Embryonic facial prominence (tissue), 1 donor: ENCODE data around the gene TIMP2.
"Not testable (repeated sequence)": the region's sequence is repeated elsewhere in the genome, so short reads cannot be mapped to it uniquely, and the experiment has no call there.

Experiments used
- DNase-seq: peaks from one replicate; pipeline ENCODE4 v3.0.0-alpha.2; 2016; ENCODE audit errors: extremely low spot score

The TIMP2 gene

GRCh38 chr17:78933025-78933958 lies 8.1 kb upstream of the TIMP2 start:
- no peak for DNase-seq

GRCh38 chr17:78929908-78930775 lies 5.0 kb upstream of the TIMP2 start:
- DNase-seq, result no peak

GRCh38 chr17:78925662-78926555 lies 722 bp upstream of the TIMP2 start:
- peak; percentile 48 for DNase-seq

GRCh38 chr17:78924481-78925151 lies 571 bp downstream of the TIMP2 start:
- DNase-seq, result no peak

DNA sequence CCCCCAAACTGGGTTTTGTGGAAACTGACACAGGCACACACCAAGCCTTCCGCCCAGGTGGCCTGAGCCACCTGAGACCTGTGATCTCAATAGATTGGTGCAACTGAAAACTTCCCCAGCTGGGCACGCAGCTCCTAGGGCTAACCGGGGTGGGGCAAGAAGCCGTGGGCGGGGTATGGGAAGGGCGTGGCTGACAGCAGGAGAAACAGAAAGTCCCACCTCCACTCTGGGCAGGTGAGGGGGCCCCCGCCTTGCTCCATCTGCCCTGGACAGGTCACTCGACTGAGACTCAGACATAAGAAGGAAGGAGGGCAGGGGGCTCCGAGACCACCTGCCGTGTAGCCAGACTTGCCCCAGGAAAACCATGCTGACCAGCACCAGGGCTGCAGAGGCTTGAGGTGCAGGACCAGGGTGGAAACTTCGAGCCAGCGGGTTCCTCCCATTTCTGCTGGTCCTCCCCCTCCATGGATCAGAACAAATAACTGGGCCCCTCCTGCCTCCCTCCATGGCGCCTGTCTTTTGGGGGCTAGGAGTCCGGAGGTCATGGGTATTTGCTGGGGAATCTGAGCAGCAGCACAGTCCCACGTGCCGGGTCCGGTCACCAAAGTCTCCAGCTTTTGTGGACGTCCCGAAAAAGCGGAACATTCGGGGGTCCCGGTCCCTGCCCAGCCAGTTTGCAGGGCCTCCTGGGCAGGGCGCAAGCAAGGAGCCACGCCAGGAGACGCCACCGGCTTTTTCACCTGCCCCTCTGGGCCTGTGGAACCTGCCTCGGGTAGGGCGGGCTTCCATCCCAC lies 1.3 kb downstream of the TIMP2 start:
- DNase-seq, result no peak

GRCh38 chr17:78922816-78923498 lies 2.2 kb downstream of the TIMP2 start:
- DNase-seq, result no peak

DNA sequence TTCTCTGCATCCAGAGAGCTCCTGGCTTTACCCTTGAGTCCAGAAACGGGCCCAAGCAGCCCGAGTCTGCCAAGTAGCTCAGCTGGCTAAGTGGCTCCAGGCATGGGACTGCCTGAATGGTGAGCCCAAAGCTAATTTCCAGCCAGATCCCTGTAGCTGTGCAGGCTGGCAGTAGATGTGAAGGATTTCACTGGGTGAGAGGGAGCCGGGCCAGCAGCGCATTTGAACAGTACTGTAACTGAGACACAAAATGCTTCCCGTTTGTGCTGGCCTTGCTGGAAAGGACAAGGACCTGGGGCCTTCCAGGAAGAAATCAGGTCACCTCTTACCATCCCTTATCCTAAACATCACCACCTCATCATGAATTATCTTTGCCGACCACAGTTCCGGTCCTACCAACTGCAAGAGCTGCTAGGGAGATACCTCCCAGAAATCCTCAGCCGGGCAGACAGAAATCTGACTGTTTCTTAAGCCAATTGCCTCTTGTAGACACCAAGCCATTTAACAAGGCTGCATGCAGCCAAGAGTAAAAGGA lies 3.7 kb downstream of the TIMP2 start:
- no peak for DNase-seq

DNA sequence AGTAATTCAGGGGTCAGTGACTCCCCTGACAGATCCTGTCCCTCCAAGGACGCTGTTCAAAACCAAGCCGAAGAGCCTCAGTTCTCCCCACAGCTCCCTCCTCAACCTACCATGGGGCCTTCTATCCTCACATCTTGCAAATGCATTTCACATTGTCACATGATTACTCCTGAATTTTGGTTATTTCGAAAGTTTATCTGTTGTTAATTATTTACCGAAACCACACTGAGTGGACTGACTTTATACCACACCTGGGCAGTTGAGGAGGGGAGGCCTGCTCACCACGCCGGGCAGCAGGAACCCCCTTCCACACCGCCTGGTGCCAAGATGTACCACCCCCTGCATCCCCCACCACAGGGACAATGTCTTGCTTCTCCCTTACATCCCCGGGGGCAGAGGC lies 4.7 kb downstream of the TIMP2 start:
- DNase-seq, result no peak

DNA sequence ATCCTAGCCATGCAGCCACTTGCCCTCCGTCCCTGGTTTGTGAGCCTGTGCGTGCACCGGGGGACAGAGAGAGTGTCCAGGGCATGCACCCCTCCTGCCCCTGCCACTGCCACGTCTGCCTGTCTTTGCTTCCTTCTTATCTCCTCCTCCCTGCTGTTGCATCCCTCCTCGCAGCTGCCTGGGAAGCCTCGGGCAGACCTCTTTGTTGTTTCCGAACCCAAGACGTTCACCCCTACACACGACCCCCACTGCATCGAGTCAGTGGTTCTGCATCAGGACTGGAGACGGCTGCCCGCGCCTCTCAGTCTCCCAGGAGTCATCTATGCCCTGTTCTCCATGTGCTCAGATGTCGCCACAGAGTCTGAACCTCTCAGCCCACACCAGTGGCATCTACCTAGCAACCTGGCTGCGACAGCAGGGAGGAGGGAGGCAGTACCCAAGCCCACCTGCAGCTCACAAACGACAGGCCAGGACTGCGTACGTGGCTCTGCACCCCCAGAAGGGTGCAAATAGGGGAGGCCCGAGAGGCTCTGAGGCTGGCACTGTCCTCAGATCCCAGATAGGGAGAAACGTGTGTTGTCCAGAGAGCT lies 5.2 kb downstream of the TIMP2 start:
- no peak for DNase-seq

DNA sequence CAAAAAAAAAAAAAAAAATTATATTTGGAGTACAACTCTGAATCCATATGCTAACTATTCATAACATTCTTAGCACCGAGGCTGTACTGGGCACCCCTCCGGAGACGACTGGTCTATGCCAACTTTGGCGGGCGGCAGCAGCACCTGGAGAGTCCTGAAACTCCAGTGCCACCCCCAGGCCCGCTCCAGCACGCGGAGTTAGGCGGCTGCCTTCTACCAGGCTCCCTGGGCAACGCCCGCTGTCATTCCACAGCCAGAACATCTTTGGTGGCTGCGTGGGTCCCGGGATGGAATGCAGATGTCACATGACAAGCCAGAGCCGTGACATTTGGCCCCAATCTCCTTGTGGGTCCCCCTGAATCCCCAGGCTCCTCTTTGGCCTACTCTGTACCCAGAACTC lies 6.2 kb downstream of the TIMP2 start:
- DNase-seq, result no peak

DNA sequence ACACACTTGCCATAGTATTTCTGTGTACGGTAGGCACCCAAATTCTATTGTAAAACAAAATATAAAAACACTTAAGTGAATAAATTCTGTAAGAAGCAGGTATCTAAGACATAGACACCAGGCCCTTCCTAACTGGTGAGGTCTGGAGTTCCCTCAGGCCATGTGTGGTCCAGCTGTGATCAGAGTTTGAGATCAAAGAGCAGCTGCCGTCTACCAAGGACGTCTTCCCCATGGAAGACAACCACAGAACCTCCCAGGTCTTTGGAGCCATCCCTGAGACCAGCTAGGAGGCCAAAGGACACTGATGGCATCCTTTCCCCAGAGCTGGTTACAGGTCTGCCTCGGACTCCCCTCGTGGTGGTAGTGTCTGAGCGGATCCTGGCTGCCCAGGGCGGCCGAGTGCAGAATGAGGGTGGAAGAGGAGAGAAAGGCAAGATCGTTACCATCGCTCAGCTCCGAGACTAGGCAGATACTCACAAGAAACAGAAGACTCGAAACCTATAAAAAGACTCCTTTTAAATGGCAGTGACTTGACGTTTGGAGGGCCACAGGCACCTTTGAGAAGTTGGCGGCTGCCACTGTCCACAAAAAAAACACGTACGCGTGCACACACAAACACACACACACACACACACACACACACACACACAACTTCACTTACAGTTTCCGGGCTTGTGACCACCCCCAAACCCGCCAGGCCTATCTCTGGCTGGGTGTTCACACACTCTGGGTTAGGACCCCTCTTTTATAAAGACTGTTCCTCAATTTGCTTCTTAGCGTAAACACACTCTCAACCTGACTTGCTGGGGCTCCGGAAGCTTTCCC lies 7.5 kb downstream of the TIMP2 start:
- no peak for DNase-seq

DNA sequence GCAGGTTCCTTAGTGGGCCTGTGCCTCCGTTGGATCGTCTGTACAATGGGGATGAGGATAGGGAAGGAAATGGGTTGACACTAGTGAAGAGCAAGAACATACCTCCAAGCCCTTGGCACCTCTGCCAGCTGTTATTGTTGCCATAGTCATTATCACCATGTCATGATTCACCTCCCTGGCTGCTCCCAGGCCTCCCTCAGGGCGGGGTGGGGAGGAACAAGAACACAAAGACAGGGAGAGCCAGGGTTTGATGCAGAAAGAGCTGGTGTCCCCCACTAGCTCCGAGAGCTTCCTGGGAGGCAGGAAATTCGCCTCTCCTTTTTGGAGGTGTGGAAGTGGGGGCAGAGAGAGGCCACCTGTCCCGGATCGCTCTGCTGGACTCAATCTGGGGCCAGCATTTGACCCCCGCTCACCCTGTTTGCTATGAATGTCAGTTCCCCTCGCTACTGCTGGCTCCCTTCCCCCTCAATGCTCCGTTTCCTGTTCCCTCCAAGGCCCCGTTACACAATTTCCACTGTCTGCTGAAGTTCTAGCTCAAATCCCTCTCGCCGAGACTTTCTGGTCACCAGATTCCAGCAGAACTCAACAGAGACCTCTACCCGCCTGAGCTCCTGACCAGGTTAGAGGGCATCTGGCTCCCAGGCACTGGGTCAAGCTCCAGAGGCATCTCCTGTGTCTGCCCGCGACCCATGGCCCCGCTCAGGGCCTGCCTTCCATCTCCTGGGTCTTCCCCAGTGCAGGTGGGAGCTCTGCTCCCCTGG lies 9.1 kb downstream of the TIMP2 start:
- DNase-seq, result no peak

GRCh38 chr17:78913115-78913514 lies 12.1 kb downstream of the TIMP2 start:
- DNase-seq, result no peak

DNA sequence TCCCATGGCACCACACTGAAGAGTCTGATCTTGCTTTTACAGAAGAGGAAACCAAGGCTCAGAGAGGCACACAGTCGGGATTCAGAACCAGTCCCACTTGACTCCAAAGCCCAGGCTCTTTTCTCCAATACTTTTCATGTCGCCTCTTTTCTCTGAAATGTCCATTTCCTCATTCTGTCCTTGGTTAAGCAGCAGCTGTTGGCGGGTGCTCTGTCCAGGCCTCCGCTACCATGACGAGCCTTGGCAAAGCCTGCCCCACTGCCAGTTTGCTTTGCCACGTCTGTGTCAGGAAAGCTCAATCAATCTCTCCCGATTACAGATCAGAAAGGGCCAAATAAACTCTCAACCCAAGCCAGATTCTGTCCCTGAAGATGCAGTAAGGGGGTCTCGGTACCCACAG lies 13.1 kb downstream of the TIMP2 start:
- no peak for DNase-seq

DNA sequence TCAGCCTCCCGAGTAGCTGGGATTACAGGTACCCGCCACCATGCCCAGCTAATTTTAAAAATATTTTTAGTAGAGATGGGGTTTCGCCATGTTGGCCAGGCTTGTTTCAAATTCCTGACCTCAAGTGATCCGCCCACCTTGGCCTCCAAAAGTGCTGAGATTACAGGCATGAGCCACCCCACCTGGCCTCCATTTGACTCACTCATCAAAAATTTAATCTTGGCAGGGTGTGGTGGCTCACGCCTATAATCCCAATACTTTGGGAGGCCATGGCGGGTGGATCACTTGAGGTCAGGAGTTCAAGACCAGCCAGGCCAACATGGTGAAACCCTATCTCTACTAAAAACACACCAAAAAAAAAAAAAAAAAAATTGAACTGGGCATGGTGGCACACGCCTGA lies 13.6 kb downstream of the TIMP2 start:
- not testable (repeated sequence) for DNase-seq

- no peak for DNase-seq
Observed at GRCh38 chr17:78910497-78911284, 14.5 kb downstream of the TIMP2 start.

DNA sequence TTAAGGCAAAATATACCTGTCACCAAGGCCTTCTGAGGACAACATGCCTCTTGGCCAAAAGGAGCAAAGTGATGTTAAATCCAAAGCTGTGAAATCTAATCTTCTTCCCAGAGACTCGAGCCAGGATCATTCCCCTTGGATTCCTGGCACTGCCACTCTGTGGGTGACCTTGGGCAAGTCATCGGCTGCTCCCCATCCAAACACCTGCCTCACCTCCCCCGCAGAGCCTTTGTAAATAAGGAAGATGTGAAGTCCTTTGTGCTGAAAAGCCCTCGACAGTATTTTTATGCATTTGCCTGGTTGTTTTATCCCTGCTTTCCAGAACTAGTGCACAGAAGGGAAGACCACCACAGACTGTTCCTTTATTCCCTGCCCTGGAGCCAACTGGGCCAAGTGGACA lies 16.8 kb downstream of the TIMP2 start:
- DNase-seq, result no peak
